Measurements from ENCODE around the gene VAC14.

The VAC14 gene

GRCh38 chr16:70784692-70785555 lies 16.0 kb downstream of the VAC14 start:
- no peak for DNase-seq

- no peak for DNase-seq
Measured at GRCh38 chr16:70782237-70782636, 18.7 kb downstream of the VAC14 start.

GRCh38 chr16:70781800-70782199 lies 19.2 kb downstream of the VAC14 start:
- DNase-seq: no peak

GRCh38 chr16:70780546-70780945 lies 20.4 kb downstream of the VAC14 start:
- no peak for DNase-seq

GRCh38 chr16:70779361-70779760 lies 21.6 kb downstream of the VAC14 start:
- no peak for DNase-seq

- no peak for DNase-seq
Measured at GRCh38 chr16:70778901-70779309, 22.1 kb downstream of the VAC14 start.

- DNase-seq: no peak
Measured at GRCh38 chr16:70777973-70778406, 23.0 kb downstream of the VAC14 start.

GRCh38 chr16:70777496-70777895 lies 23.5 kb downstream of the VAC14 start:
- DNase-seq: no peak

- no peak for DNase-seq
Measured at GRCh38 chr16:70775399-70775798, 25.6 kb downstream of the VAC14 start.

- no peak for DNase-seq
Measured at GRCh38 chr16:70774261-70774660, 26.7 kb downstream of the VAC14 start.

- no peak for DNase-seq
Measured at GRCh38 chr16:70772493-70772892, 28.5 kb downstream of the VAC14 start.

- DNase-seq: no peak
Measured at GRCh38 chr16:70770626-70771552, 30.1 kb downstream of the VAC14 start.

GRCh38 chr16:70770291-70770625 lies 30.7 kb downstream of the VAC14 start:
- DNase-seq: no peak

GRCh38 chr16:70769761-70770160 lies 31.2 kb downstream of the VAC14 start:
- DNase-seq: no peak

- no peak for DNase-seq
Measured at GRCh38 chr16:70769131-70769530, 31.8 kb downstream of the VAC14 start.

- no peak for DNase-seq
Measured at GRCh38 chr16:70768203-70768580, 32.8 kb downstream of the VAC14 start.

- DNase-seq: no peak
Measured at GRCh38 chr16:70767377-70768202, 33.4 kb downstream of the VAC14 start.

GRCh38 chr16:70766658-70767057 lies 34.3 kb downstream of the VAC14 start:
- DNase-seq: no peak

GRCh38 chr16:70766176-70766575 lies 34.8 kb downstream of the VAC14 start:
- DNase-seq: no peak

- no peak for DNase-seq
Measured at GRCh38 chr16:70765491-70765890, 35.5 kb downstream of the VAC14 start.

GRCh38 chr16:70764632-70765031 lies 36.3 kb downstream of the VAC14 start:
- DNase-seq: no peak

- DNase-seq: no peak
Measured at GRCh38 chr16:70760221-70760620, 40.7 kb downstream of the VAC14 start.

- no peak for DNase-seq
Measured at GRCh38 chr16:70759666-70760065, 41.3 kb downstream of the VAC14 start.

Data from NCI-H1417 treated with DMSO at 0.1 percent for 48 hours (cell line).